Astrocyte (in vitro differentiated cells and primary cell): ENCODE results near the gene SNX32. TPM values are rescaled to one million over a fixed set of nuclear protein-coding genes. Genes with fewer than 3 reads are reported as not detected.

ENCODE experiments used
- DNase-seq: peaks from one replicate; pipeline ENCODE4 v3.0.0-alpha.2; 2010; ENCODE audit warnings: low read depth
- FAIRE-seq: peaks from 2 replicates; lab custom pipeline; 2011; peaks lifted over from hg19 to GRCh38; lab: Jason Lieb, UNC
- H2AFZ ChIP-seq: 2 replicates; pipeline ENCODE4 v1.6.0; 2012; ENCODE audit warnings: low read depth, low read length, inconsistent platforms
- H3K27ac ChIP-seq: 2 replicates; pipeline ENCODE4 v1.5.1; 2011; ENCODE audit warnings: low read depth, low read length, inconsistent platforms
- H3K27me3 ChIP-seq: 2 replicates; pipeline ENCODE4 v1.6.0; 2011; ENCODE audit warnings: low read length, inconsistent platforms; ENCODE audit not compliant: insufficient read depth
- H3K36me3 ChIP-seq: 2 replicates; pipeline ENCODE4 v1.5.1; 2011; ENCODE audit warnings: low read length, inconsistent platforms; ENCODE audit not compliant: insufficient read depth
- H3K4me1 ChIP-seq: 2 replicates; pipeline ENCODE4 v1.5.1; 2011; ENCODE audit warnings: low read length, inconsistent platforms; ENCODE audit not compliant: insufficient read depth
- H3K4me2 ChIP-seq: 2 replicates; pipeline ENCODE4 v1.6.0; 2012; ENCODE audit warnings: low read length, inconsistent platforms
- H3K4me3 ChIP-seq: 2 replicates; pipeline ENCODE4 v1.5.1; 2011; ENCODE audit warnings: low read depth, mild to moderate bottlenecking, low read length, inconsistent platforms; ENCODE audit not compliant: insufficient read depth
- H3K79me2 ChIP-seq: 2 replicates; pipeline ENCODE4 v1.6.0; 2012; ENCODE audit warnings: mild to moderate bottlenecking, low read length, inconsistent platforms; ENCODE audit not compliant: insufficient read depth
- H3K9ac ChIP-seq: 2 replicates; pipeline ENCODE4 v1.6.0; 2012; ENCODE audit warnings: mild to moderate bottlenecking, low read length, inconsistent platforms
- H3K9me3 ChIP-seq: 2 replicates; pipeline ENCODE4 v1.5.1; 2012; ENCODE audit warnings: low read depth, mild to moderate bottlenecking, low read length, inconsistent platforms; ENCODE audit not compliant: insufficient read depth
- H4K20me1 ChIP-seq: 2 replicates; pipeline ENCODE4 v1.6.0; 2012; ENCODE audit warnings: low read length, inconsistent platforms; ENCODE audit not compliant: insufficient read depth
- H3K27ac Mint-ChIP-seq: one replicate; pipeline ENCODE4 v1.8.0; 2021; ENCODE audit warnings: mild to moderate bottlenecking, mixed read lengths; ENCODE audit not compliant: unreplicated experiment
- H3K27me3 Mint-ChIP-seq: one replicate; pipeline ENCODE4 v1.8.0; 2021; ENCODE audit warnings: low read depth, mixed read lengths; ENCODE audit not compliant: unreplicated experiment
- H3K36me3 Mint-ChIP-seq: one replicate; pipeline ENCODE4 v1.8.0; 2021; ENCODE audit warnings: low read depth, mixed read lengths; ENCODE audit not compliant: unreplicated experiment
- H3K4me1 Mint-ChIP-seq: one replicate; pipeline ENCODE4 v1.8.0; 2021; ENCODE audit warnings: low read depth, mixed read lengths; ENCODE audit not compliant: unreplicated experiment
- H3K4me3 Mint-ChIP-seq: one replicate; pipeline ENCODE4 v1.8.0; 2021; ENCODE audit warnings: mild to moderate bottlenecking, moderate library complexity, mixed read lengths; ENCODE audit not compliant: unreplicated experiment
- H3K9me3 Mint-ChIP-seq: one replicate; pipeline ENCODE4 v1.8.0; 2021; ENCODE audit warnings: mild to moderate bottlenecking, mixed read lengths; ENCODE audit not compliant: unreplicated experiment
- CTCF ChIP-seq: IDR thresholded peaks from 2 replicates; pipeline ENCODE4 v1.5.1; 2011; ENCODE audit warnings: low read depth, mild to moderate bottlenecking, inconsistent platforms, low read length, moderate library complexity; ENCODE audit not compliant: insufficient read depth
- EZH2 ChIP-seq: IDR thresholded peaks from 2 replicates; pipeline ENCODE4 v1.6.1; 2012; ENCODE audit warnings: mild to moderate bottlenecking, low read length, inconsistent platforms; ENCODE audit not compliant: insufficient read depth
- total RNA-seq: library from RNA; stranded (reverse); gene quantifications from 2 replicates; pipeline ENCODE4 v1.2.1, GENCODE V29; 2021

Gene SNX32
- total RNA-seq, 1 donor from 2014 or later: 1.2 TPM

- Histone ChIP-seq H3K36me3 (no peaks in the 10 kb centered on the region), H3K4me3 (no peak overlapping the region), H4K20me1 (no peaks in the 10 kb centered on the region), H3K9me3 (no peaks in the 10 kb centered on the region), H3K4me2 (no peak overlapping the region), H2AFZ (no peak overlapping the region), H3K27ac (no peak overlapping the region), H3K4me1 (no peaks in the 10 kb centered on the region), H3K79me2 (no peaks in the 10 kb centered on the region), H3K9ac (no peak overlapping the region), H3K27me3 (peaks cover 20% of the 10 kb centered on the region)
- peak overlapping the region; percentile 50 for H3K4me3 Mint-ChIP-seq
- H3K36me3 Mint-ChIP-seq: no peaks in the 10 kb centered on the region
- H3K27me3 Mint-ChIP-seq: peaks cover 27% of the 10 kb centered on the region
- no peak overlapping the region for H3K27ac Mint-ChIP-seq
- no peaks in the 10 kb centered on the region for H3K9me3 Mint-ChIP-seq
- H3K4me1 Mint-ChIP-seq: no peaks in the 10 kb centered on the region
- no peak for DNase-seq
- no peak for FAIRE-seq
- no peak for TF ChIP-seq CTCF
- TF ChIP-seq EZH2: no peak
Measured at GRCh38 chr11:65802841-65803240, 30.9 kb upstream of the SNX32 start.

GRCh38 chr11:65803797-65804492, 29.8 kb upstream of the SNX32 start:
- H3K9ac ChIP-seq: no peak overlapping the region
- TF ChIP-seq CTCF: no peak
- TF ChIP-seq EZH2: no peak
- no peak overlapping the region for H2AFZ ChIP-seq
- no peak overlapping the region for H3K4me3 Mint-ChIP-seq
- DNase-seq (no peak), FAIRE-seq (no peak)
- H3K27ac Mint-ChIP-seq: no peak overlapping the region
- no peak overlapping the region for H3K27ac ChIP-seq
- H3K27me3 Mint-ChIP-seq: peaks cover 34% of the 10 kb centered on the region
- H3K4me1 ChIP-seq: no peaks in the 10 kb centered on the region
- no peaks in the 10 kb centered on the region for H3K36me3 ChIP-seq
- no peaks in the 10 kb centered on the region for H3K9me3 ChIP-seq
- no peaks in the 10 kb centered on the region for H3K36me3 Mint-ChIP-seq
- H3K79me2 ChIP-seq: no peaks in the 10 kb centered on the region
- H3K4me3 ChIP-seq: no peak overlapping the region
- H3K4me2 ChIP-seq: no peak overlapping the region
- H3K4me1 Mint-ChIP-seq: no peaks in the 10 kb centered on the region
- no peaks in the 10 kb centered on the region for H4K20me1 ChIP-seq
- no peaks in the 10 kb centered on the region for H3K9me3 Mint-ChIP-seq
- peaks cover 17% of the 10 kb centered on the region for H3K27me3 ChIP-seq

GRCh38 chr11:65806979-65807378, 26.8 kb upstream of the SNX32 start:
- H3K4me3 ChIP-seq: no peak overlapping the region
- H3K4me3 Mint-ChIP-seq: no peak overlapping the region

More at GRCh38 chr11:65806979-65807378, 26.8 kb upstream of the SNX32 start:
- Histone ChIP-seq H3K9ac (no peak overlapping the region), H3K27me3 (peaks cover 16% of the 10 kb centered on the region), H3K4me1 (no peaks in the 10 kb centered on the region), H4K20me1 (no peaks in the 10 kb centered on the region), H3K36me3 (no peaks in the 10 kb centered on the region), H2AFZ (no peak overlapping the region), H3K4me2 (no peak overlapping the region), H3K9me3 (no peaks in the 10 kb centered on the region), H3K79me2 (no peaks in the 10 kb centered on the region), H3K27ac (no peak overlapping the region)
- H3K9me3 Mint-ChIP-seq: no peaks in the 10 kb centered on the region
- H3K27ac Mint-ChIP-seq: no peak overlapping the region
- H3K27me3 Mint-ChIP-seq: peaks cover 44% of the 10 kb centered on the region
- FAIRE-seq (no peak), DNase-seq (no peak)
- no peak for TF ChIP-seq CTCF
- no peak for TF ChIP-seq EZH2
- peaks cover 7% of the 10 kb centered on the region for H3K36me3 Mint-ChIP-seq
- no peaks in the 10 kb centered on the region for H3K4me1 Mint-ChIP-seq
